Right atrium auricular region (tissue), 2 donors: ENCODE results near the gene TBC1D14. TPM values are rescaled to one million over a fixed set of nuclear protein-coding genes. Genes with fewer than 3 reads are reported as not detected.
"Not testable (repeated sequence)": the region's sequence is repeated elsewhere in the genome, so short reads cannot be mapped to it uniquely, and the experiment has no call there.

ENCODE experiments used
- DNase-seq: peaks from one replicate; pipeline ENCODE4 v3.0.0-alpha.2; 2019; ENCODE audit warnings: low spot score
- H3K27ac ChIP-seq, 2 donors: fragments of 200-600 bp; sonication (generic); 1 replicate in 1 of 2; 2 replicates in 1 of 2; pipeline ENCODE4 v1.5.1; 2016 to 2019
- H3K27me3 ChIP-seq, 2 donors: fragments of 200-600 bp; sonication (generic); one replicate each; pipeline versions ENCODE4 v1.5.1 to v1.6.0; 2017 to 2019
- H3K36me3 ChIP-seq: fragments of 200-600 bp; sonication (generic); one replicate; pipeline ENCODE4 v1.5.1; 2016
- H3K4me1 ChIP-seq, 2 donors: fragments of 200-600 bp; sonication (generic); one replicate each; pipeline versions ENCODE4 v1.5.1 to v1.6.0; 2017 to 2019
- H3K4me3 ChIP-seq, 2 donors: fragments of 200-600 bp; sonication (generic); 1 replicate in 1 of 2; 2 replicates in 1 of 2; pipeline ENCODE4 v1.5.1; 2017 to 2019; ENCODE audit warnings: mild to moderate bottlenecking in 1 of 2, moderate library complexity in 1 of 2
- H3K9me3 ChIP-seq, 2 donors: fragments of 200-600 bp; sonication (generic); one replicate each; pipeline ENCODE4 v1.5.1; 2019
- total RNA-seq, 2 donors: library from RNA; depleted of rRNA; stranded (reverse); fragments of >200 nt; gene quantifications; one replicate each; pipeline ENCODE4 v1.1.0, GENCODE V29; 2016
- TF ChIP-seq, protein P1 (sequence below), 2 donors: fragments of 200-600 bp; sonication (generic); IDR thresholded peaks; one replicate each; pipeline ENCODE4 v1.5.1; 2019; ENCODE audit warnings: antibody characterized with exemption in 2 of 2

Gene TBC1D14
- total RNA-seq, 2 donors from 2014 or later, result 33.7 to 34.0 TPM

DNA sequence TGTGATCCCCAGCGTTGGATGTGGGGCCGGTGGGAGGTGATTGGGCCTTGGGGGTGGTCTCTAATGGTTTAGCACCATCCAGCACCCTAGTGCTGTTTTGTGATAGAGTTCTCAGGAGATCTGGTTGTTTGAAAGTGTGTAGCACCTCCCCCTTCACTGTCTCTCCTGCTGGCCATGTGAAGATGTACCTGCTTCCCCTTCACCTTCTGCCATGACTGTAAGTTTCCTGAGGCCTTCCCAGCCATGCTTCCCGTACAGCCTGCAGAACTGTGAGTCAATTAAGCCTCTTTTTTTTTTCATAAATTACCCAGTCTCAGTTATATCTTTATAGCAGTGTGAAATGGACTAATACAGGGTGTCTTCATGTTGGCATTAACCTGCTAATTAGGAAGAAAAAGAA is 19.3 kb upstream of the TBC1D14 start:
- H3K36me3 ChIP-seq, result no peaks in the 10 kb centered on the region
- peaks cover 0 to 49% of the 10 kb centered on the region in 2 donors for H3K4me1 ChIP-seq

DNA sequence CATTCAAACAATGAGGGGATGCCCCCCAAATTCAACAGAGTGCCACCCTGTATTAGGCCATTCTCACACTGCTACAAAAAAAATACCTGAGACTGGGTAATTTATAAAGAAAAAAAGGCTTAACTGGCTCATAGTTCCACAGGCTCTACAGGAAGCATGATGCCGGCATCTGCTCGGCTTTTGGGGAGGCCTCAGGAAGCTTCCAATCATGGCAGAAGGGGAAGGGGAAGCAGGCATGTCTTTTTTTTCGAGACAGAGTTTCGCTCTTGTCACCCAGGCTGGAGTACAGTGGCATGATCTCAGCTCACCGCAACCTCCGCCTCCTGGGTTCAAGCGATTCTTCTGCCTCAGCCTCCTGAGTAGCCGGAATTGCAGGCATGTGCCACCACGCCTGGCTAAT is 18.7 kb upstream of the TBC1D14 start:
- peaks cover 0 to 43% of the 10 kb centered on the region in 2 donors for H3K4me1 ChIP-seq
- not testable (repeated sequence) for H3K27me3 ChIP-seq, H3K27ac ChIP-seq, H3K9me3 ChIP-seq, DNase-seq, H3K4me3 ChIP-seq, H3K36me3 ChIP-seq

More for the DNA sequence above, 19.3 kb upstream of the TBC1D14 start:
- no peak overlapping the region for H3K27ac ChIP-seq
- no peaks in the 10 kb centered on the region for H3K9me3 ChIP-seq
- TF ChIP-seq, protein P1, sequence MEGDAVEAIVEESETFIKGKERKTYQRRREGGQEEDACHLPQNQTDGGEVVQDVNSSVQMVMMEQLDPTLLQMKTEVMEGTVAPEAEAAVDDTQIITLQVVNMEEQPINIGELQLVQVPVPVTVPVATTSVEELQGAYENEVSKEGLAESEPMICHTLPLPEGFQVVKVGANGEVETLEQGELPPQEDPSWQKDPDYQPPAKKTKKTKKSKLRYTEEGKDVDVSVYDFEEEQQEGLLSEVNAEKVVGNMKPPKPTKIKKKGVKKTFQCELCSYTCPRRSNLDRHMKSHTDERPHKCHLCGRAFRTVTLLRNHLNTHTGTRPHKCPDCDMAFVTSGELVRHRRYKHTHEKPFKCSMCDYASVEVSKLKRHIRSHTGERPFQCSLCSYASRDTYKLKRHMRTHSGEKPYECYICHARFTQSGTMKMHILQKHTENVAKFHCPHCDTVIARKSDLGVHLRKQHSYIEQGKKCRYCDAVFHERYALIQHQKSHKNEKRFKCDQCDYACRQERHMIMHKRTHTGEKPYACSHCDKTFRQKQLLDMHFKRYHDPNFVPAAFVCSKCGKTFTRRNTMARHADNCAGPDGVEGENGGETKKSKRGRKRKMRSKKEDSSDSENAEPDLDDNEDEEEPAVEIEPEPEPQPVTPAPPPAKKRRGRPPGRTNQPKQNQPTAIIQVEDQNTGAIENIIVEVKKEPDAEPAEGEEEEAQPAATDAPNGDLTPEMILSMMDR (IDR thresholded peaks at IDR 0.05), result no peak
- H3K4me3 ChIP-seq, result no peak overlapping the region
- no peak for DNase-seq
- H3K27me3 ChIP-seq, result no peaks in the 10 kb centered on the region

DNA sequence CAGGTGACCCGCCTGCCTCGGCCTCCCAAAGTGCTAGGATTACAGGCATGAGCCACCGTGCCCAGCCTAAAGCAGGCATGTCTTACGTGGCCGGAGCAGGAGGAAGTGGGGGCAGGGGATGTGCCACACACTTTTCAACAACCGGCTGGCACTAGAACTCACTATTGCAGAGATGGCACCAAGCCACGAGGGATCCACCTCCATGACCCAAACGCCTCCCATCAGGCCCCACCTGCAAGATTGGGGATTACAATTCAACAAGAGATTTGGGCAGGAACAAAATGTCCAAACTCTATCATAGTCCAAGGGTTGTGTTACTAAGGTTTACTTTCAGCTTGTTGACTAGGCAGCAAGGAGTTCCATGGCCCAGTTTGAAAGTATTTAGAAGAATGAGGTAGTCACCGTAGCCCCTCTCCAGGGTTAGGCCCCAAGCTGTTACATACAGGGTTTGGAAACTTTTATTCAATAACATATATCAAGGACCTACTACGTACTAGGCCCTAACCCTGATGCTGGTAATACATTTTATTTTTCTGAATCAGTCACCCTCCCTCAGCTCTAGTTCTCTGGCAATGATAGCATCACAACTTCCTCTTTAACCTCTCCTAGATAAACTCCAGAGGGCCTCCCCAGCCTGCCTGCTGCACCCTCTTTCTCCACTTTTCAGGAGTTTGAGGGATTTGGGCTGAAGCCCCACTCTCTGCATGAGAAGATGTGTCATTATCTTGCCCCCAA is 18.0 kb upstream of the TBC1D14 start:
- H3K36me3 ChIP-seq, result no peaks in the 10 kb centered on the region
- no peak for DNase-seq
- no peak overlapping the region for H3K4me3 ChIP-seq
- H3K27ac ChIP-seq, result no peak overlapping the region
- TF ChIP-seq, protein P1 (IDR thresholded peaks at IDR 0.05), result no peak
- peaks cover 0 to 36% of the 10 kb centered on the region in 2 donors for H3K4me1 ChIP-seq
- no peaks in the 10 kb centered on the region for H3K9me3 ChIP-seq
- no peaks in the 10 kb centered on the region for H3K27me3 ChIP-seq

DNA sequence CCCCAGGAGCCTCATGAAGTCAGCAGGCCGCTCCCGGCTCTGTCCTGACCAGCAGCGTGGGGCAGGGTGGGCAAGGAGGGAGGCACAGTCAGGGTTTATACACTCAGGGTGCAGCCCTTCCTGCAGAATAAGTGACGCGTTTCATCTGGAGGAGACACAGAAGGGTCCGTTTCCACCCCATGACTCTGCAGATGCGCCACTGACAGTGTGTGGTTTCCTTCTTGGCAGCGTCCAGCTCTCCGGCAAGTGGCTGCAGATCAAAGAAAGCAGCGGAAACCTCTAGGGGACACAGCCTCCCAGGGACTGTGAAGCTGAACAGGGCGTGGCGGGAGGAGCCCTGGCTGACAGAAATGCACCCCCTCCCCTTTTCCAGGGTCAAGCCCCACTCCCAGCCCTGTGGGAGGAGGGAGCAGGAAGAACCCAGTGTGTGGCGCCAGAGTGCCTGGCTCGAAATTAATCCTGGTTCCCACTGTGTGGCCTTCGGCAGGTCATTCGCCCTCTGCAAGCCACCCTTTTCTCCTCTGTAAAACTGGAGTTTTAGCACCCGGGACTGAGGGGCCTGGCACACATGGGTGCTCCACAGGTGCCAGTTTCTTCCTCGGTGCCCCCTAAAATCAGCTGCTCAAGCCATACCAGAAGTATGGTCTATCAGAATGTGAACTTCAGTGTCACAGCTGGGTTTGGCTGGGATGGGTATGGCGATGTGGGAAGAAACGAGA is 17.3 kb upstream of the TBC1D14 start:
- Histone ChIP-seq H3K4me3 (peak overlapping the region in 1 of 2 donors; percentile 13), H3K27me3 (no peaks in the 10 kb centered on the region), H3K4me1 (peaks cover 0 to 32% of the 10 kb centered on the region in 2 donors), H3K27ac (no peak overlapping the region), H3K36me3 (no peaks in the 10 kb centered on the region), H3K9me3 (no peaks in the 10 kb centered on the region)
- TF ChIP-seq, protein P1 (IDR thresholded peaks at IDR 0.05), result peak in 1 of 2 donors; percentile 25
- DNase-seq, result peak; percentile 62

DNA sequence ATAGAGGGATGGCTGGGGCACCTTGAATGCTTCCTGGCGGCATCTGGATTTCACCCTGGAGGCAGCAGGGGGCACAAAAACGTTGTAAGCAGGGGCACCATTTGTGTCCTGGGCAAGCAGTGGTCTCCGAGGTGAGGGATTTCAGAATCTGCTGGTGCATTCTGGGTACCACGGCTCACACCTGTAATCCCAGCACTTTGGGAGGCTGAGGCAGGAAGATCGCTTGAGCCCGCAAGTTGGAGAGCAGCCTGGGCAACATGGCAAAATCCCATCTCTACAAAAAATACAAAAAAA is 16.8 kb upstream of the TBC1D14 start:
- Histone ChIP-seq H3K27ac (no peak overlapping the region), H3K27me3 (no peaks in the 10 kb centered on the region), H3K9me3 (no peaks in the 10 kb centered on the region), H3K36me3 (no peaks in the 10 kb centered on the region), H3K4me1 (peaks cover 0 to 32% of the 10 kb centered on the region in 2 donors), H3K4me3 (no peak overlapping the region)
- TF ChIP-seq, protein P1 (IDR thresholded peaks at IDR 0.05), result no peak
- DNase-seq, result no peak

DNA sequence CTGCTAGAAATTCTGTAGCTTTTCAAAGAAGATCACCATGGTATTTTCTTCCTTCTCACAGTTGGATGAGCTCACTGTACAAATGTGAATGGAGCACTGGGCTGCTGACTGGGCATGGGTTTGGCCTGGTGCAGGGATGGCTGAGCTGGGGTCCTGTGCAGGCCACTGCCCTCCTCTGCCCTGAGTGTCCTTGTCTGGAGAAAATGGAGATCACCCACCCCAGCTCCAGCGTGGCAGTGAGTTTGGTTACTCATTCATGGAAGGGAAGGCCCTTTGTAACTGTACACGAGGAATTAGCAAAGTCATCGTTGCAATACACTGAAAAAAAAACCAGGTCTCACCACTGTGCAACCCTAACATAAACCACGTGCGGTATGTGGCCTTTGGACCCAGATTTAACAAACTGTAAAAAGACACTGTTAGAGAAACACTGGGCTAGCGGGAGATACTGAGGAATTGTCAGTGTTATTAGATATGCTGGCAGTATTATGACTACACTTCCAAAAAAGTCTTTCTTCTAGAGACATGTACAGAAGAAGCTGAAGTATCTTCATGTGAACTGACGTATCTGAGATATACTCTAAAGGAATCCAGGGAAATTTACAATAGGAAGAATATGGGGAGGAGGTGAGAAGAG is 16.1 kb upstream of the TBC1D14 start:
- Histone ChIP-seq H3K27ac (no peak overlapping the region), H3K4me1 (peaks cover 0 to 30% of the 10 kb centered on the region in 2 donors), H3K27me3 (no peaks in the 10 kb centered on the region), H3K4me3 (no peak overlapping the region), H3K9me3 (no peaks in the 10 kb centered on the region), H3K36me3 (no peaks in the 10 kb centered on the region)
- no peak for DNase-seq
- TF ChIP-seq, protein P1 (IDR thresholded peaks at IDR 0.05), result no peak
